ENCODE data around the gene NAP1L2. TPM values are rescaled to one million over a fixed set of nuclear protein-coding genes. Genes with fewer than 3 reads are reported as not detected.
"Not testable (repeated sequence)": the region's sequence is repeated elsewhere in the genome, so short reads cannot be mapped to it uniquely, and the experiment has no call there.

NAP1L2 gene
- 2.4 and 2.9 TPM in 2 replicates for total RNA-seq

- intact Hi-C loops (cut with micrococcal nuclease): no loop called here
These were observed at the start of gene NAP1L2 for GRCh38 chrX:73214426-73215094. Gene NAP1L2, minus strand, starts transcription at chrX:73214851. Its CDS starts 359 bp downstream, at chrX:73214492.

GRCh38 chrX:73262991-73263390 lies 48.3 kb upstream of the NAP1L2 start:
- intact Hi-C loops (cut with micrococcal nuclease): no loop called here

GRCh38 chrX:73239242-73239641 lies 24.6 kb upstream of the NAP1L2 start:
- intact Hi-C loops (cut with micrococcal nuclease): no loop called here

- intact Hi-C loops (cut with micrococcal nuclease): no loop called here
These were observed 3.0 kb upstream of the NAP1L2 start for GRCh38 chrX:73217621-73218020.

- intact Hi-C loops (cut with micrococcal nuclease): no loop called here
These were observed 595 bp upstream of the NAP1L2 start for GRCh38 chrX:73215246-73215645.

- intact Hi-C loops (cut with micrococcal nuclease): no loop called here
These were observed 771 bp downstream of the NAP1L2 start for GRCh38 chrX:73213734-73214425.

GRCh38 chrX:73206366-73206765 lies 8.3 kb downstream of the NAP1L2 start:
- intact Hi-C loops (cut with micrococcal nuclease): no loop called here

GRCh38 chrX:73182502-73183114 lies 32.0 kb downstream of the NAP1L2 start:
- intact Hi-C loops (cut with micrococcal nuclease): no loop called here

GRCh38 chrX:73168945-73169344 lies 45.7 kb downstream of the NAP1L2 start:
- intact Hi-C loops (cut with micrococcal nuclease): not testable (repeated sequence)

Other genes starting within 250 kb of the NAP1L2 start
- not detected in 2 replicates for gene PABPC1L2B, start 211.9 kb downstream of the NAP1L2 start, total RNA-seq
- not detected in 2 replicates for gene PABPC1L2A, start 135.3 kb downstream of the NAP1L2 start, total RNA-seq
- gene CDX4, start 232.2 kb upstream of the NAP1L2 start, total RNA-seq: not detected in 2 replicates